Medulla oblongata (tissue), 1 donor: ENCODE measurements around the gene ZNF57.
"Not testable (repeated sequence)": the region's sequence is repeated elsewhere in the genome, so short reads cannot be mapped to it uniquely, and the experiment has no call there.

Experiments used
- DNase-seq: peaks from one replicate; pipeline ENCODE4 v3.0.0-alpha.2; 2015; ENCODE audit errors: extremely low spot score

The ZNF57 gene

DNA sequence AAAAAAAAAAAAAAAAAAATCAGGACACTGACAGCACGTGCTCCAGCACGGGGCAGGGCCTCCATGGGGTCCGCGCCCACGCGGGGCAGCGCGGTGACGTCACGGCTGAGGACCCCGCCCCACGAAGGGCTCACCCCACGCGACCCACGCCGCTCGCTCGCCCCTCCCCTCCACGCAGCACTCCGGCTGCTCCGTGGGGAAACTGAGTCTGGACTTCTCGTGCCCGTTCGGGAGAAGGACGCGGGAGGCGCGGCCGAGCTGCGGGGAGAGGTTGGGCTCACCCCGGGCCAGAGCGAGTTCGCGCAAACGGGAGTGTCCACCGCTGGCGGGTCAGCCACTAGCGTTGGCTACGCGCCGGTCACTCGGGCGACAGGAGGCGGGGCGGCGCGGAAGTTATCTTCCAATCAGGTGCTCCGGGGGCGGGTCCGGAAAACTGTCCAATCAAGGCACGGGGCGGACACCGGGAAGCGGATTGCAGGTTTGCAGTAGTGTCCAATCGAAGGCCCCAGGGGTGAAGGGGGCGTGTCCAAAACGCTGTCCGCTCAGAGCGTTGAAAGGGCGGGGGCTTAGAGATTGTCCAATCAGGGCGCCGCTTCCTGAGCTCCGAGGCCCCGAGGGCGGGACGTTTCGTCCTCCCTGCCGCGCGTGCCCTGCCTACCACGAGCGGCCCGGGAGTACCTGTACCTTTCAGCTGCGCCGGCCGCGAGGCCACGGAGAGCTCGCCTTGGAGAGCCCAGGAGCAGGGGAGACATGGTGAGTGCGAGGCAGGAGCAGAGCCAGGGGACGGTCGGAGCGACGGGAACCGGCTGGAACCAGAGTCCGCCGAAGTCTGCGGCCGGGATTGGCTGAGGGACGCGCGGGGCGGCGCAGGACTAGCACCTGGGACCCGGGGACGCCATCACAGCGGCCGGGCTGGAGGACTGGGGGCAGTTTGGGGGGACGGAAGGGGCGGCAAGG is at the start of gene ZNF57:
Gene ZNF57, plus strand, starts transcription at position 633 of the 957 bp plus-strand sequence. Its CDS starts 118 bp downstream, at position 751.
- peak; percentile 99 for DNase-seq

DNA sequence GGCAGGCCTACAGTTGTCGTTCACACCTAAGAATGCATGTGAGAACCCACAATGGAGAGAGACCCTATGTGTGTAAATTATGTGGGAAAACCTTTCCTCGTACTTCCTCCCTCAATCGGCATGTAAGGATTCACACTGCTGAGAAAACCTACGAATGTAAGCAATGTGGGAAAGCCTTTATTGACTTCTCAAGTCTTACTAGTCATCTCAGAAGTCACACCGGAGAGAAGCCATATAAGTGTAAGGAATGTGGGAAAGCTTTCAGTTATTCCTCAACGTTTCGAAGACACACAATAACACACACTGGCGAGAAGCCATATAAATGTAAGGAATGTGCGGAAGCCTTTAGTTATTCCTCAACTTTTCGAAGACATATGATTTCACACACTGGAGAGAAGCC is 48.1 kb upstream of the ZNF57 start:
- no peak for DNase-seq

DNA sequence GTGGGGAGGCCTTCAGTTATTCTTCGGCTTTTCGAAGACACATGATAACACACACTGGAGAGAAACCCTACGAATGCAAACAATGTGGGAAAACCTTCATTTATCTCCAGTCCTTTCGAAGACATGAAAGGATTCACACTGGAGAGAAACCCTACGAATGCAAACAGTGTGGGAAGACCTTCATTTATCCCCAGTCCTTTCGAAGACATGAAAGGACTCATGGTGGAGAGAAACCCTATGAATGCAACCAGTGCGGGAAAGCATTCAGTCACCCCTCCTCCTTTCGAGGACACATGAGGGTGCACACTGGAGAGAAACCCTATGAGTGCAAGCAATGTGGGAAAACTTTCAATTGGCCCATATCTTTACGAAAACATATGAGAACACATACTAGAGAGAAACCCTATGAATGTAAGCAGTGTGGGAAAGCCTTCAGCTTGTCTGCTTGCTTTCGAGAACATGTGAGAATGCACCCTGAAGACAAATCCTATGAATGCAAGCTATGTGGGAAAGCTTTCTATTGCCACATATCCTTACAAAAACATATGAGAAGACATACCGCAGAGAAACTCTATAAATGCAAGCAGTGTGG is 47.6 kb upstream of the ZNF57 start:
- DNase-seq = no peak

DNA sequence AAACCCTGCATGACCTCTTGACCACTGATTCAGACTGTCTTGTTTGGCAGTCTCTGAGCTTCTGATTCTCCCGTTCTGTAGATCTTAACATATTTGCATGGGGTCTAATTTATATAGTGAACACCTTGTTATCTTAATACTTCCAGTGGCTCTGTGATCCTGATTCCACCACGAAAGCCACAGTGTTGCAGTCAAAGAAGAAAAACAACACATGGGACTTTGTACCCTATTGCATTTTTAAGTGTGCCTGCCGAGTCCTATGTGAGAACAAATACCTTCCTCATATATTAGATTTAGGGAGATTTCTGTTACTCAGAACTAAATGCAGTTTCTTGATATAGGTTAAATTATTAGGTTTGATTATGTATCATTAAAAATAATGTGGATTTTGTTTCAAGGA is 45.9 kb upstream of the ZNF57 start:
- no peak for DNase-seq

DNA sequence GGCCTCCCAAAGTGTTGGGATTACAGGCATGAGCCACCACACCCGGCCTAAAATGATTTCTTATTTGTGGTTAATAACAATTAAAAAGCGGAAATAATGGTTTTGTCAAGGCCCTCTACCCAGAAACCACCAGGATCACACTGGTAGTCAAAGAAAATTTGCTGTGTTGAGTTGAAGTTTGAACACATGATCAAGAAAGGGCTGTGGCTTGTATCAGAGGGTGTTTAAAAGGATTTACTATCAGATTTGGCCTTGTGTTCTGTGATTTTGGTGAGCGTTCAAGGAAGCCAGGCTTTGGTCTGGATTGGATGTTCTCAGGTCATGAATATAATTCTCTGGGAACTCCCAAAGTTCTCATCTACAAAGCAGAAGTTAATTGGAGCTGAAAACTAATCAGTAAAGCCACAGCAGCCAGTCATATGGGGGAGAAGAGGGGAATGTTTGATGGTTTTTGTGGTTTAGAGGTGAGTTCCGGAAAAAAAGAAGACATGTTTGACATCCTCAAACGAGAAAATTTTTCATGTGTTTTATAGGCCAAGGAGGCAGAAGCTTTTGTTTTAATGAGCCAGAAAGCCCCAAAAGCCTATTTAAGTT is 44.2 kb upstream of the ZNF57 start:
- no peak for DNase-seq

DNA sequence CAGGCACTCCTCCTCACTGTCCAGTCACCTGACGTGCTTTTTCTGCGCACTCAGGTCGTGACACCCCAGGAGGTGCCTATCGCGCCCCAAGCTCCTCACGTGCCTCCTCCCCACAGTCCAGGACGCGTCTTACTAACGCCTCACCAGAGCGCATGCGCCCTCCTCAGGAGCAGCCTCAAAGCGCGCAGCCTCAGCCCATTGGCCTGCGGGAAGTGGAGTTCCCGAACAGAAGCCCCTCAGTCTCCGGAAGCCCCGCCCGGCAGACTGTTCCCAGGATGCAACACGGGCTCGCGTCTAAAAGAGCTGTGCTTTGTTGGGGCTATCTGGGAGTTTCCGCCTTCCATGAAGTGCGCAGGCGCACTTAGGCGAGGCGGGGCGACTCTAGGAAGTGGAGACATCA is 41.9 kb upstream of the ZNF57 start:
- no peak for DNase-seq

DNA sequence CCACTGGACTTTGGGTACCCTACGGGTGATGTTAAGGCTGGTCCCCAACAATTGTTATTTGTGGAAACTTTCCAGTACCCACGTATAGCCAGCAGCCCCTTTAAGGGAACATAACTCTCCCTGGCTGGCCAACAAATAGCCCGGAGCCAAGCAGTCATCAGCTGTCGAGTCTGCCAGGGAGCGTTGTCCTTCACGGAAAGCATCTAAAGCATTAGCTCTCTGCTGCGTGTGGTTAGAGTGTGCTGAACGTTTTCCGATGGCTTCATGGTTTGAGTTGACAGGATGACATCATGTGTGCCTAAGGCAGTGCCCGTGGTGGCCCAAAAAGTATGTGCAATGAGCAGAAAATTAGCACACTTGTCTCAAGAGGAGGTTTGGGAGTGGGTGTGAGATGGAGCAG is 36.9 kb upstream of the ZNF57 start:
- no peak for DNase-seq

DNA sequence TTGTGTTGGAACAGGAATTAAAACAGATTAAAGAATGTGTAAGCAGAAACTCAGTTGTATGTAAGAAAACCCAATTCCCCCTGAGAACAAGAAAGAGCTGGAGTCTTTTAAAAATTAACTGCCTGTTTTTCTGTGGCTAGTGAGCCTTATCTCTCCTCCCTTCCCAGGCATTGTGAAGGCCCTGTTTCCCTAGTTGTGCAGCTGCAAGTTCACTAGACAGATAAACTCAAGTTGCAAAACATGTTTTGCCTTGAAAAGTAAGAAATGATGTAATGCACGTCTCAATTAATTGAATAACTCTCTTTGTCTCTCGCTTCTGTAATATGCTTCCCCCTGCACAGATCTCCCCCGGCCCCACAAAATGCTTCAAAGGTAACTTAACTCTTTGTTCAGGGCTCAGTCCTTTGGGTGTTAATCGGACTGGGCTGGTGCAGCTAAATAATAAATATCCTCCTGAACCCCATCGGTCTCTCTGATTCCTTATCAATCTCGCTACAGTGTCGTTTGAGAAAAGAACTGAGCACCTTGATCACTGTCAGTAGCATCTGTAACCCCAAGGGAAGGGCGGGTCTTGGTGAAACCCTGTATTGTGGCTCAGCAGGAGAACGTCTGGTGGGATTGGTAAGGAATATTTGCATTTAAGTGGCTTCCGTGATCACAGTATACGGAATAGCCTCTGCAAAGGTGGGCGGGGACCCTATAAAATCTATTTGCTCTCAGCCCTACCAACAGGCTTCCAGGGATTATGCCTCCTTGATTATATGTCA is 35.2 kb upstream of the ZNF57 start:
- no peak for DNase-seq

DNA sequence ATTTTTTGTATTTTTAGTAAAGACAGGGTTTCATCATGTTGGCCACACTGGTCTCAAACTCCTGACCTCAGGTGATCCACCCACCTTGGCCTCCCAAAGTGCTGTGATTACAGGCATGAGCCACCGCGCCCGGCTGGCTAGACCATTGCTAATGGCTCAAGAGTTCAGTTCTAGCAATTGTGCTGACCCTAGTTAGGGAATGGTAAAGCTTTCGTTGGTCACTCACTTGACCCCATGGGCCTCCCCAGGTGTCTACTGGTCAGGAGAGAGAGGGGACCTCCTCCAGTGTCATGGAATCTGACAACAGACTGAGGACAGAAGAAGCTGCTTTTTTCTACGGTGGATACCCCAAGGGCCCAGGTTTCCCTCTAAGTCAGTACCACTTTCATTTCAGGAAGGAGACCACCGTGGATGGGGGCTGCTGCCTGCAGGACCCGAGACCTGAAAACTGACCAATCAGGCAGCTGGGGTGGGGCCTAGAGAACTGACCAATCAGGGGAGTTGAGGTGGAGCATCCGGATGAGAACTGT is 34.2 kb upstream of the ZNF57 start:
- no peak for DNase-seq

DNA sequence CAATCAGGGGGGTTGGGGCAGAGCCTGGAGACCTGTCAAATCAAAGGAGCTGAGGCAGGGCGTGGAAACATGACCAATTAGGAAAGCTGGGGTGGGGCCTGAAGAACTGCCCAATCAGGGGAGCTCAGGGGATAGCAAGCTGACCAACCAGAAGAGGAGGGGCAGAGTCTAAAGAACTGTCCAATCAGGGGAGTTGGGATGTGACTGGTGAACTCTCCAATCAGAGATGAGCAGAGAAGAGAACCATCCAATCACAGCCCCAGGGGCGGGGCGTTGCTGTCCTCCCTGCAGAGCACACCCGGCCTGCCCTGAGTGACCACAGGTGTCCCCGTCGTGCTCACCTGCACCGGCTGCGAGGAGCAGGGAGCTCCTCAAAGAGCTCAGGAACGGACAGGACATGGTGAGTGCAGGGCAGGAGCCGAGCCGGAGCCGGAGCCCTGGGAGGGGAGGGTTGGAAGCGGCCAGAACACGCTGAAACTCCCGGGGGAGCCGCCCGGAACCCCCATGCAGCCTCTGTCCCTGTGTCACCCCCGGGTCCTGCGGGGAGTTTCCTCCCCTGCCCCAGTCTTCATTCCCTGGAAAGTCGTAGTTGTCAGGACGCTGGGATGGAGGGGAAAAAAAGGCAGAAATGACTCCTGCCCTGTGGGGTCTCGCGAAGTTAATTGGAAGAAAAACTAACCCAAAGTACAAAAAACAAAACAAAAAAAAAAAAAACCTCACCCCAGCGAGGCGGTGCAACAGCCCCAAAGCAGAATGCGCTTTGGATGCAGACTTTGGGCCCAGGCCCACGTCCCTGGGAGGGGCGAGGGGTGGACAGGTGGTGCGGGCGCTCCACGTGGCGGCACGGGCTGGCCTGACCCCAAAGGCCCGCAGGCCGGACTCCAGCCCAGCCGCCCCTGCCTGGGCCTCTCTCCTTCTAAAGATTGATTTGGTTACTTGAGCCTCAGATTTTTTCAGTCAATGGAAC is 33.4 kb upstream of the ZNF57 start, which contains the start of gene ZNF556:
Gene ZNF556, plus strand, starts transcription at position 311 of the 967 bp plus-strand sequence. Its CDS starts 87 bp downstream, at position 398.
- DNase-seq = peak; percentile 79

DNA sequence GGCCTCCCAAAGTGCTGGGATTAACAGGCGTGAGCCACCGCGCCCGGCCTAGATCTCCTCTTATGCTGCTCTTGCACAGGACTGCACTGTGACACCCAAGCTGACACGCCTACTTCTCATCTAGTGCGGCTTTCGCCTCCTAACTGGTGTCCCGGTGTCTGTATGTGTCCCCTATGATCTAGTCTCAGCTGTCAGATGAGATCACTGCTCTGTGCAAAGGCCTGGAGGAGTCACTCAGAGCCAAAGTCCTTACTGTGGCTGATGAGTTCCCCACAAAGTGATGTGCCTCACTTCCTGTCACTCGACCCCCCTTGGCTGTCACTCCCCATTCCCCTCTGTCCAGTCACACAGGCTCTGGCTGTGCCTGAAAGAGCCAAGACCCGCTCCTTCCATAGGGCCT is 31.1 kb upstream of the ZNF57 start:
- DNase-seq = no peak

DNA sequence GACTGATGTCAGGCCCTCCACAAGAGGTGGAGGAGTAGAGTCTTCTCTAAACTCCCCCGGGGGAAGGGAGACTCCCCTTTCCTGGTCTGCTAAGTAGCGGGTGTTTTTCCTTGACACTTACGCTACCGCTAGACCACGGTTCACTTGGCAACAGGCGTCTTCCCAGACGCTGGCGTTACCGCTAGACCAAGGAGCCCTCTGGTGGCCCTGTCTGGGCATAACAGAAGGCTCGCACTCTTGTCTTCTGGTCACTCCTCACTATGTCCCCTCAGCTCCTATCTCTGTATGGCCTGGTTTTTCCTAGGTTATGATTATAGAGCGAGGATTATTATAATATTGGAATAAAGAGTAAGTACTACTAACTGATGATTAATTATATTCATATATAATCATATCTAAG is 28.6 kb upstream of the ZNF57 start:
- DNase-seq = not testable (repeated sequence)

DNA sequence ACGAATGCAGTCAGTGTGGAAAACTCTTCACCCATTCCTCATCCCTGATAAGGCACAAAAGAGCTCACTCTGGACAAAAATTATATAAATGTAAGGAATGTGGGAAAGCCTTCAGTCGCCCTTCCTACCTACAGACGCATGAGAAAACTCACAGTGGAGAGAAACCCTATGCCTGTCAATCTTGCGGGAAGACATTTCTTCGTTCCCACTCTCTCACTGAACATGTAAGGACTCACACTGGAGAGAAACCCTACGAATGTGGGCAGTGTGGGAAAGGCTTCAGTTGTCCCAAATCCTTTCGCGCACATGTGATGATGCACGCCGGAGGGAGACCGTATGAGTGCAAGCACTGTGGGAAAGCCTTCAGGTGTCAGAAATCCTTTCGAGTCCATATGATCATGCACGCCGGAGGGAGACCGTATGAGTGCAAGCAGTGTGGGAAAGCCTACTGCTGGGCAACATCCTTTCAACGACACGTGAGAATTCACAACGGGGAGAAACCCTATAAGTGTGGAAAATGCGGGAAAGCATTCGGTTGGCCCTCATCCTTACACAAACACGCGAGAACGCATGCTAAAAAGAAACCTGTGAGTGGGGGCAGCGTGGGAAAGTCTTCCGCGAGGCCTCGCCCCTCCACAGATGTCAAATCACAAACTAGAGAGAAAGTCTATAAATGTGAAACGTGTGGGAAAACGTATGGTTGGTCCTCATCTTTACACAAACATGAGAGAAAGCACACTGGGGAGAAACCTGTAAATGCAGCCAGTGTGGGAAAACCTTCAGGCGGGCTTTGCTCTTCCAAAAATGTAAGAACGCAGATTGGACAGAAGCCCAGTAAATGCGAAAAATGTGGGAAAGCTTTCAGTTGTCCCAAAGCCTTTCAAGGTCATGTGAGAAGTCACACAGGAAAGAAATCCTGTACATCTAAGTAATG is 23.1 kb upstream of the ZNF57 start:
- DNase-seq = no peak

DNA sequence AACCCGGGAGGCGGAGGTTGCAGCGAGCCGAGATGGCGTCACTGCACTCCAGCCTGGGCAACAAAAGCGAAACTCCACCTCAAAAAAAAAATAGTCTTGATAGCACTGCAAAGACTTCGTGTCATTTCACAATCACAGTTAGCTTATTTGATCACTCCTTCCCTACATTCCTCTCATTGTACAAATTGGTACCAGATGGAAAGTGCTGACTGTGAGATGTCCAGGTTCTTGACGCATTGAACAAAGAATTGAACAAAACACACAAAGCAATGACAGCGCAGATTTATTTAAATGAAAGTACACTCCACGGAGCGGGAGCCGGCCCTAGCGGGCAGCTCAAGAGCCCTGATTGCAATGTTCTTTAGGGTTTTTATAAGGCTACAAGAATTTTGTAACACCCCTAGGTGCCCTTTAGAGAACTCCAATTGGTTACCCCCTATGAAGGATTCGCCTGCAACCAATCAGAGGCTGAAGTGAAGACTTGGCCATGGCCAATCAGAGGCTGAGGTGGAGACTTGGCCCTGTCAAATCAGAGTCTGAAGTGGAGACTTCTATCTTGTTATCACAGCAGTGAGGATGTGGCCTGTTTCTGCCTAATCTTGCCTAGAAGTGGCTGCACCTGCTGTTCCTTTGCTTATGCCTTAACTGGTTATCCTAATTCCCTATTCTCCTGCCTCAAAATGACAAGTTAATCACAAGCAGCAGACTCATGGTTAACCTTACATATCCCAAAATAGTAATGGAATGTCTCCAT is 16.9 kb upstream of the ZNF57 start:
- no peak for DNase-seq

DNA sequence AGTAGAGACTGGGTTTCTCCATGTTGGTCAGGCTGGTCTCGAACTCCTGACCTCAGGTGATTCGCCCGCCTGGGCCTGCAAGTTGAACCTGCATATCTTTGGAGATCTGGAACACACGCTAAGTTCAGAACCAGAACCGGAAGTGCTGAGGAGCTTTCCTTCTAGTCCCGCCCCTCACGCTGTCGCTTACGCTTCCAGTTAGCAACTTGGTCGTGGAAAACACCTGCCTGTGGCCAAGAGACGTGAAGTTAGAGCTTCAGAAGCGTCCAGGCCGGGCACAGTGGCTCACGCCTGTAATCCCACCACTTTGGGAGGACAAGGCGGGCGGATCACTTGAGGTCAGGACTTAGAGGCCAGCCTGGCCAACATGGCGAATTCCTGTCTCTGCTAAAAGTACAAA is 15.0 kb upstream of the ZNF57 start:
- DNase-seq = no peak

DNA sequence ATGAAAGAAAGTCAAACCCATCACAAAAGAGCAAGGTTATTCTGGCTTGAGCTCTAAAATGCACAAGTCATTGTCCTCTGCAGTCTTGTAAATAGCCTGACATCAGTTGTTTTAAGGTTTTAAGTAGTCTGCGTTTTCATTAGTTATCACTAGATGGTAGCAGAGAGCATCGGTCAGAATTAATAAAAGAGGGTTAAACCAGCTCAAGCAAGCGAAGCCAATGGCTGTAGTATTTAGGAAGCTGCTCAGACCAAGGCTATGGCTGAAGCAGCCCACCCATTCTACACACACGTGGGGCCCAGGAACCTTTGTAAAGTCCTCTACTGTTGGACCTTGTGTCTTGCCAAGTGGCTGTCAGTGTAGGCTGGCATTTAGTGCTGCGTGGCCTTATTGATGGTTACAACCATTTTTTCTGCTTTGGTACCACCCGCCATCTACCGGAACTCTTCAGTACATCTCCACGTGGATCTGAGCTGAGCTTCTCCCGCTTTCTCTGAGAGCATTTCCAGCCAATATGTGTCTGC is 13.3 kb upstream of the ZNF57 start:
- peak; percentile 89 for DNase-seq

DNA sequence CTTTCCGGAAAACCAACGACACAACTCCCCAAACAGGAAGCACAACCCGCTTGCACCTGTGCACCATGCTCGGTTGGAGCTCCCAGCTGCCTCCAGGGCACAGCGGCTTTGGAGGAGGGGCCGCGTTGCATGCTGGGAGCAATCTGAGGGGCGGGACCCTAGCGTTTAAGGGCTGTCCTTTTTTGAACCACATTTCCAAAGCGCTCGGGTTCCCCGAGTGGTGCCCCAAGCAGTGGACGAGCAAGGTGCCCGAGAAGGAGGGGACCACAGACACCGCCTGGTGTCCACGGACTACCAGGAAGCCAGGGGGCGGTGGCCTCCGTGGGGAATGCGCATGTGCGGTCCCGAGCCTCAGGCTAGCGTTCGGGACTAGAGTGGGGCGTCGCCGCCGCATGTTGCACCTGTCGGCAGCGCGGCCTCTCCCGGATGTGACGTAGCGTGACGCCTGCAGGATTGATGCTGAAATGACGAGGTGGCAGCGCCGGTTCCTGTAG is 11.9 kb upstream of the ZNF57 start:
- DNase-seq = no peak

DNA sequence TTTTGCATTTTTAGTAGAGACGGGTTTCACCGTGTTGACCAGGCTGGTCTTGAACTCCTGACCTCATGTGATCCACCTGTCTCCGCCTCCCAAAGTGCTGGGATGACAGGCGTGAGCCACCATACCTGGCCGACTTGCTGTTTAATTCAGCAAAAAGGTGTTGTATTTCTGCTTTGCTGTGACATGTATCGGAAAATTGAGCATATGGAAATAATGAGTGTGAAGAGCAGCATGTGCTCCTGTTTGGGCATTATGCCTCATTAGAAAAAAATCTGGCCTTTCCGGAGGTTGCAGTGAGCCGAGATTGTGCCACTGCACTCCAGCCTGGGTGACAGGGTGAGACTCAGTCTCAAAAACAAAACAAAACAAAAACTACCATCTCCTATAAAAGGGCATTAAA is 10.2 kb upstream of the ZNF57 start:
- DNase-seq = not testable (repeated sequence)
